Right lobe of liver (tissue), 4 donors: ENCODE measurements around the gene EEF2K.

Experiments
- CTCF ChIP-seq, 4 donors: fragments of 200-600 bp in 3 of 4; fragments of 450-650 bp in 1 of 4; IDR thresholded peaks; one replicate each; pipeline versions ENCODE4 v1.5.1 to v1.8.0; 2016 to 2022; ENCODE audit warnings: antibody characterized with exemption in 4 of 4, mild to moderate bottlenecking in 2 of 4
- POLR2A ChIP-seq: fragments of 450-650 bp; IDR thresholded peaks from one replicate; pipeline ENCODE4 v1.6.1; 2017; ENCODE audit warnings: antibody characterized with exemption, mild to moderate bottlenecking
- donor health status: DM: no; HTN: no; CAD: no.
- donor health status: DM: no; HTN: no; CAD: no.
- donor health status: DM: no; HTN: yes; CAD: no.

DNA sequence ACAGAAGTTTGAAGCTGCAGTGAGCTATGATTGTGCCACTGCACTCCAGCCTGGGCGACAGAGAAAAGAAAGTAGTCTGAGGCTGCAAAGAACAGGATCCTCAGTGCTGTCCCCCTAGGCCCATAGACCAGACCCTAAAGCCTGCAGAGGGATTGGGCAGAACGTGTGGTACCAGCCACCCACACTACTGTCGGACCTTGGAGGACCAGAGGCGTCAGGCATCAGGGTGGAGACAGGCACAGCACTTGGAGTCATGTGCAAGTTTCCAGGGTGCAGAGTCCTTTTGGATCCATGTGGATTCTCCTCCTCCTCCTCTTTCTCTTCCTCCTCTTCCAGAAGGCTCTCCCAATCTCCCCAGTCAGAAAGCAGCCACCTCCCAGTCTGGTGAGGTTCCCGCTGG, 41.6 kb upstream of the EEF2K start:
- no peak for TF ChIP-seq CTCF (IDR thresholded peaks at IDR 0.05)
- no peak for TF ChIP-seq POLR2A
